Measurements from ENCODE around the gene RAPGEF1. TPM values are rescaled to one million over a fixed set of nuclear protein-coding genes. Genes with fewer than 3 reads are reported as not detected.

Gene RAPGEF1
- total RNA-seq, 1 donor from 2014 or later, result 32.1 TPM

DNA sequence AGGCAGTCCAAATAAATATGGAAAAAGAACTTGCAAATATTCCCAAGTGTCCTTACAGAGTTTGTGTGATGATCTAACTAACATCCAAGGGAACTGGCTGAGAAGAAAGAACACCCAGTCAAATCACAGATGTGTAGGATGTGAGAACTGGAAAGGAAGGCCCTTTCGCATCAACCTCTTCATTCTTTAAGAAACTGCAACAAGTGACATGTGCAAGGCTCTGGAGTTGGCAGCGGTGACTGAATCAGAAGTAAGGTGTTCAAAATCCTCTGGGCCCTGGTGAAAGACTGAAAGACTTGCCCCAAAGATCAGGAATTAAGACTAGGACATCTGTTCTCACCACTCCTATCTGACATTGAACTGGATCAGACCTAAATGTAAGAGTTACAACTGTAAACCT lies 88.7 kb downstream of the RAPGEF1 start:
- no peak for DNase-seq (ENCODE audit: low read depth in 2 of 2)

DNA sequence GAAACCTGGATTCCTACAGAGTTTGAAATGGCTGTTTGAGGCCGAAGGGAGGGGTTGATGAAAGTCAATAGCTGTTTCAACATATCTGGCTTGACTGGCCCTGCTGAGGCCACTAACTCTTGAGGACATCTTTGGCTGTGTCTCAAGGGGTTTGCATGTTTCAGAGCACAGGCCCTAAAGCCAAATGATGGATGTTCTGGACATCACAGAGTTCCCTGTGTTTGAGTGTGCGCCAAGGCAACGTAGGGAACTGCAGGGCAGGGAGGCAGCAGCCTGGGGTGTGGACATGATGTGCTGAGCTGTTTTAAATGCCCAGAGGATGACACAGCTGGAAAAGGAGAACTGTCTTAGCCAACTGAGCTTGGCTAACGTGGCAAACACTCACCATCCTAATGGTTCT lies 89.6 kb downstream of the RAPGEF1 start:
- DNase-seq (ENCODE audit: low read depth in 2 of 2), result no peak

DNA sequence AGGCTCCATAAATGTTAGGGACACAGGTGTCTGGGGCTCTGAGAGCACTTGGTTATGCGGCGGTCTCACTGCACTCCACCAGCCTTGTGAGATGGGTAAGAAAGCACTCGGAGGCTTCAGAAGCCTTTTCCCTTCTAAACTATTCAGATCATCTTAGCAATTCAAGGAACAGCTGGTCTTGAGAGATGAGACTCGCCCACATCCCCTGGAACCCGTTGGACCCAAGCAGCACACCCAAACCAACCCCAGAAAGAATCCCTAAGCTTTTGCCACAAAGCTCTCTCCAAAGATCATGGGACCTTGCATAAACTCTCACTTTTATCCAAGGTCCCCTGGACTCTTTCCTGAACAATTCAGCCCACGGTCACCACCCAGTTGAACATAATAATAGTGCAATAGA lies 90.2 kb downstream of the RAPGEF1 start:
- no peak for DNase-seq (ENCODE audit: low read depth in 2 of 2)

DNA sequence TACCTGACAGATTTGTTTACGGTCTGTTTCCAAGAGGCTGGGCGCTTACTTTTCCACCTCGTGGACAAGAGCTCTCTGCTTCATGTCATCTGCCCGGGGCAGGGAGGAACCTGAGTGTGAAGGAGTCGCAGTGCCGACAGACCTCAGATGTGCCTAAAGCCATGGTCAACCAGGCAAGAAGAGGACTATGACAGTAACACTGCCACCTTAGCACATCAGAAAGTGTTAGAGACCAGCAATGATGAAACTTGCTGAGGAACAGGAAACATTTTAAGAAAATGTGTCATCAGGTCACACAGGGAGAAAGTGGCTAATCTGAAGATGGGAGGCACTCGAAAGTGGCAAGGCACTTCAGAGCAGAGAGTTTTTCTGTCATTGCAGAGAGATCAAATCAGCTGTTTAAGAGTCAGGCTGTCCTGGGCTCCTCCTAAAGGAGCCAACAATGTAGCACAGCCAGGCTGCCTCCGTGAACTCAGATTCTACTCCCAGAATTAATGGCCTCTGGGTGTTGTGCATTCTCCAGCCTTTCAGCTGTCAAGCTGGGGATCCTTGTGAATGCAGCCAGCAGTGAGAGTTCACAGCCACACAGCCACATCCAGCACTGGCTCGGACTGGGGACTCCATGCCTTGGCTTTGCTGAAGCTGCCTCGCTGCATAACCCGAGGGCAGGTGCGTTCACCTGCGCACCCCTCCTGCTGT lies 94.6 kb downstream of the RAPGEF1 start:
- DNase-seq (ENCODE audit: low read depth in 2 of 2), result no peak

DNA sequence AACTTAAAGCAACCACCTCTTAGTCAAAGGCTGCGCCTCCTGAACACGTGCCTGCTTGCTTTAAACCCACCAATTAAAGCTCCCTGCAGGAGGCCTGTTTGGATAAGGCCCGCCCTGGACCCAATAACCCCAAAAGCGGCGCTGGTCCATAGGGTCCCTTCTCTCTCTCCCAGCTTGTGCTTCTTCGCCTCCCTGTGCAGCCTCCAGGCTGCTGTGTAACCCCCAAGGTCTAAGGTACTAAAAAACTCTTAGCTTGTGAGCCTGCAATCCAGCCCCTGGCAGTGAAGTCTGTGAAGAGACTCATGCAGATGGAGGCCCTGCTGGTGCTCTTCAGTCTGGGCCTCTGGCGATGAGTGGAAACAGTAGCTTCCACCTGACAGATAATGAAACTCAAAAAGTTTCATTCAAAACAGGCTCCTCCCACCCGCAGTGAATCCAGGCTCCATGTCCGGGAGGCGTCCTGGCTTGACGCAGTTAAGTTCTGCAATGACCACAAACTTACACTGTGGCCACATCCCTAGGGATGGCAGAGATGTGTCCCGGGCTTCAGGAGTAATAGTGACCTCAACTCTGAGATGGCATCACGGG lies 97.3 kb downstream of the RAPGEF1 start:
- DNase-seq (ENCODE audit: low read depth in 2 of 2), result no peak

DNA sequence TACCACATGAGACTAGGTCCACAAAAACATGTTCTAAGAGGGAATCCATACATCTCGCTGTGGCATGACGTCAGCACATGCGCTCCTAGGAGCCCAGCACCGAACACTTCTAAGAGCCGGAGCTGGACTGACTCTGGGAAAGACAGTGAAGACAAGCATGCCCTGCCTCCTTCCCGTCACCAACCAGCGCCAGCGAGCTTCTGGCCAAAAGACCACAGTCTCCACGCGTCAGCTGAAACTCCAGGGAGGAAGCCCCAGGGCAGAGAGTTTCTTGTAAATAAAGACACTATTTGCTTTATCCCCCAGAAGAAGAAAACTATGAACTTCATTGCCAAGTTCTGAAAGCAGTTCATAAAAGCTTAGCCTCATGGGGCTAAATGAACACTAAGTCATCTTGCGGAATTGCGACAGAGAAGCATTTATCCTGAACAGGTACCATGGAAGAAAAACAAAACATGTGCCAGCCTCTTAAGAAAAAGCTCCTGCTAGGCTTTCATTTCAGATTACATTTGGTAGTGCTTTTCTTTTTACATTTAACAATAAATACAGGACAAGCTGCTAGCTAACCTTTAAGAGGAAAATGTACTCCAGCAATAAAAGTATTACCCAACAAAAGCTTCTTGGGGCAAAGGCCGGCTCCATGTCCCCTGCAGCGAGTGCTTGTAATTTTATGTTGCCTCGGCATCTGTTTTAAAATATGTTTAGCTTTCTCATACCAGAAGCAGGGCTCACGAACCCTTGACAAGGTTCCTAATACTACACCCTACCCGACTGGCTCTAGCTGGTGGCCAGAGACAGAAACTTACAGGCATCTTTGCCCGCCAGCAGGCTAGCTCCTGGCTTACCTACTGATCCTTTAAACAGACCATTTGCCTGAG lies 98.0 kb downstream of the RAPGEF1 start:
- no peak for DNase-seq (ENCODE audit: low read depth in 2 of 2)

DNA sequence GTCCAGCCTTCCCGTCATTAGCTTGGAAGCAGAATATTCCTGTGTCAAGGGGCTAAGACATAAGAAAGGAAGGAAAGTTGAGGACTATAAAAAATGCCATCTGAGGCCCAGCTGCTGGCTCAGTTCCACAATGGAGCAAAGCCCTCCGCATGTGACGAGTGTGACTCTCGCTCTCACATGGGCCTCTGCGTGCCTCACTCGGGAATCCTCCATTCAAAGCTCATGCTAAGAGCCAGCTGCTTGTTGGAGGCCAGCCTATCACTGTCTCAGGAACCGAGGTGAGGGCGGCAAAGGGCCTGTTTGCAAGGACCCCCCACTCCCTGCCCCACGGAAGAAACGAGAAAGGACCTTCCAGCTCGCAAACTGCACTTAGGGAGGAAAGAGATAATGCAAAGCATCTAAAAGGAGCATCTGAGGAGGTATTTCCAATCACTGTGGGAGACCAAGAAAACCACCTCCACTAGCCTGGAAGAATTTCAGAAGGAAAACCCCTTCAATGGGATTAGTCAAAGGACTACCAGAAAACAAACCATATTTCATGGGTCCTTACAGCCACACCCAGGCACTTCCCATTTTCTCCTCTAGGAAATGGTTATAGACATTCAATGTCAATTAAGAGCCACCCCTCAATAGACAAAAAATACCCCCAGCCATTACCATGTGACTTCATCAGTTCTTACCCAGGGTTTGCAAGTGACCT lies 99.3 kb downstream of the RAPGEF1 start:
- peak in 1 of 2 donors; percentile 70 for DNase-seq (ENCODE audit: low read depth in 2 of 2)

DNA sequence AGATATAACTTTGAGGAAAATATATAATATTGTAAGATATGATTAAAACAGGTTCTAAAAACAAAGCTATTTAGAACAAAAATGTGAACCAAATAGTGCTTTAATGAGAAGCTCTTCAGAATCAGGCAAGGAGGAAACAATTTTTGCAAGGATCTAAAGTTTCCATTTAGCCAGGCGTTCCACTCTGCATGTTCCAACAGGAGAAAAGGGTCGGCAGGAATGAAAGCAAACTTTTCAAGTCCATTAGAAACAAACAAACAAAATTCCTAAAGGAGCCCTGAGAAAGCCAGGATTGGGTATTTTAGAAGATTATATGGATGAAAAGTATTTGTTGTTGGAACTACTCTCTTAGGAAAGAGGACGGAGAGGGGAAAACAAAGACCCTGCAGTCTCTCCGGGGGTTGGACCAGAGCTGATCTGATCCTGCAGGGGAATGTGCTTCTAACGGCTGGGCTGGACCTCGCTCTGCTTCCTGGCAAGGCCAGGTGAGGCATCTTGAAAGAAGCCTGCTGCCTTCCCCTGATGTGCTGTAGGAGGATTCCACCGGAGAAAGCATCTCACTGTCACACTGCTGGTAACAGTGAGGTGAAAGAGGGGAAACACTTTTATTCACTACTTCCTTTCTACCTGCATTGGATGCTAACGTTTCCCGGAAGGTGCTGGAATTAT lies 100.0 kb downstream of the RAPGEF1 start:
- DNase-seq (ENCODE audit: low read depth in 2 of 2), result no peak

DNA sequence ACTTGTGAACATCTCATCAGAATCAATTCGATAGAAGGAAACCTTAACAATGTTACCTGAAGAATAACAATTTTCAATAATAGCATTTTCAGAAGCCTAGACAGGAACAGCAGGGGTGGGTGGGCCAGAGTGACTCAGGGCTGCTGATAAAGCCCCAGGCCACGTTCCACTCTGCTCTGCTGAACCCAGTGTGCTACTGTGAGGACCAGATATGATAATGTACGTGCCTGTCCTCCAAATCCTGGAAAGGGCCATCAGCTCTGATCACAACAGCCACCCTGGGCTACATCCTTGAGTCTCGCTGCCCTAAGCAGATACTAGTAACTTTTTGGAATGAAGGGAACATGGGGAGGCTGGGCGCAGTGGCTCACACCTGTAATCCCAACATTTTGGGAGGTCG lies 103.3 kb downstream of the RAPGEF1 start:
- DNase-seq (ENCODE audit: low read depth in 2 of 2), result peak in 1 of 2 donors; percentile 14

DNA sequence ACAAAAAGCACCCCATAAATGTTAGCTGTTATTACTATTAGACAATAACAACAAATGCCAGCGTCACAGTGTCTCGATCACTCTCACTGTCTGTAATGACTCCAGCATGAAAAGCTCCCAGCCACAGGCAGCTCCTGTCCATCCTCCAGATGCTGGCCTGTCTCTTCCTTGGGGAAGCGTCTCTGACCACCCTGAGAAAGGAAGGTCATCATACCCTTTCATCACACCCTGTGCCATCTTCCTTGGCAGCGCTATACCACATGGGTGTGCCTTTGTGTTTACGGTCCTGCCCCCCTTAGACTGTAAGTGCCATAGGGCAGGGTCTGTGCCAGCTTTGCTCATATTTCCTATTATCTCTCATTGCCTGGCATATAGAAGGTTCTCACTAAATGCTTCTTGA lies 104.0 kb downstream of the RAPGEF1 start:
- peak in 1 of 2 donors; percentile 19 for DNase-seq (ENCODE audit: low read depth in 2 of 2)

DNA sequence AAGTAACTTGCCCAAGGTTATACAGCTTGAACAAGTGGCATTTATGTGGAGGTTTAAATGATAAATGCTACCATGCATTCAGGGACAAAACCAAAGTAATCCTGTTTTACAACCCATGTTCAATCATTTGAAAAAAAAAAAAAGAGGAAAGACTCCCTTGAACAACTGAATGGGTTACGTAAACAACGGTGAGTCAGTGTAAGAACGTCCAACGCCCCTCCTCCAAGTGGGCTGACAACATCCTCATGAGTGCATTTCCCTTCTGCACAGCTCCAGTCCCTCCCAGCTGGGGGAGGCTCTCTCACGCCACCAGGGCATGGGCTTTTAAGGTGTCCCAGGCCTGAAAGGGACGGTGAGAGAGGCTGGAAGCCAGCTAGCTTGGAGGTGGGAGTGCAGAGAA lies 104.6 kb downstream of the RAPGEF1 start:
- peak; percentile 88 to 99 for DNase-seq (ENCODE audit: low read depth in 2 of 2)

DNA sequence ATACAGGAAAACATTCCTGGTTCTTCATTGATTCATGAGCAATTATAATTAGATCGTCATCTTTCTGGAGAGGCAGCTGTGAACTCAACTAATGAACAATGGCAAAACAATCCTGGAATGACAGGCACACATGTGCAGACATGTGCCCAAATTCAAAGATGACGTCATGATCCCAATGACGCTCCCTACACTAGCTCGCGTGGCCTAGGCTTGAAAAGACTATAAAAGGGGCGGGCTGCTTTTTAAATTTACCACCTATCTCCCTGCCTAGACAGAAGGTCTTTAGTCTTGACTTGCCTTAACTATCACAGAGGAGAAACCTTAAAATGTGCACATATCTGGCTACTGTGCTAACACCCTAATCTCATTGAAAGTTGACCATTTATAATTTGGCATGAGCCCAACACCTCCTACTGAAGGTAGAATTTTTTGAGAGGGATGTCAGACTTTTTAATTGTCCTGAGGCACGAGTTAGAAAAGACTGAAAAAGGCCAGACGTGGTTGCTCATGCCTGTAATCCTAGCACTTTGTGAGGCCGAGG lies 106.3 kb downstream of the RAPGEF1 start:
- no peak for DNase-seq (ENCODE audit: low read depth in 2 of 2)

DNA sequence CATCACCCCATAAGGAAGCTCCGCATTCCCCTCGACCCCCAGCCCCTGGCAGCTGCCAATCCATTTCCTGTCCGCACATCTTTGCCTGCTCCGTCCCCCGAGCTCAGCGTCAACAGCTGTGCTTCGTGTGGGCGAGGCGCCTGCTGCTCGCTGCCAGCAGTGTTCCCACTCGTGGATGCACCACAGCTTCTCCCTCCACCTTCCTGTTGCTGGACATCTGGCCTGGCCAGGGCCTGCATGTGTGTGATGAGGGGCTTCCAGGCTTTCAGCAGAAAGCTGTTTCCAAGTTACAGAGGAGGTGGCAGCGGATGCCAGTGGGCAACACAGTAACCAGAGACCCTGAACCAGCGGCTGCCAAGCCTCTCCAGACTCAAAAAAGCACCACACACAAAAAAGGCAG lies 108.6 kb downstream of the RAPGEF1 start:
- no peak for DNase-seq (ENCODE audit: low read depth in 2 of 2)

DNA sequence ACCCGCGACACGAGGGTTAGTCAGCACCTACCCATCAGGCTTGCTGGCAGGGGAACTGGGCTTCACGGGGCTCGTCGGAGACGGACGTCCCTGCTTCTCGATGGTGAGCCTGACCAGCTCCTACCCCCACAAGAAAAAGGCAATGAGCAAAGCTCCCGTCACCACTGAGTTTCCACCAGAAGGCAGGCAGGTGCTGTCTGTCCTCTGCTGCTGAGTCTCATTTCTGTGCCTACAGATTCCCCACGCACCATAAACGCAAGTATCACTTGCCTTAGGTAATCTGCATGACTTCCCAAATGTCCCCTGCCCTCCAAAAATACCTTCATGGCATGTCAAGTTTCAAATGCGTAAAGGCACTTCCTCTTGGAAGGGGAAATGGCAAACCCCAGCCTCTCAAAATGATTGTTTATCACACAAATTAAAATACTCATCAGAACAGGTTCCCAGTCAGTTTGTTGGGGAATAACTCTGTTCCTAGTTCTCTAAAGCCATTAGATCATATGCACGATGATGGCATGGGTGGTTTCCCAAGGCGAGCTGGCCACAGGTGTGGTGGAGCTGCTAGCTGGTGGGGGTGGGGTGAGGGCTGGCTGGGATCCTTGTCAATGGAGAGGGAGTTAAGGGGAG lies 109.6 kb downstream of the RAPGEF1 start:
- DNase-seq (ENCODE audit: low read depth in 2 of 2), result no peak

DNA sequence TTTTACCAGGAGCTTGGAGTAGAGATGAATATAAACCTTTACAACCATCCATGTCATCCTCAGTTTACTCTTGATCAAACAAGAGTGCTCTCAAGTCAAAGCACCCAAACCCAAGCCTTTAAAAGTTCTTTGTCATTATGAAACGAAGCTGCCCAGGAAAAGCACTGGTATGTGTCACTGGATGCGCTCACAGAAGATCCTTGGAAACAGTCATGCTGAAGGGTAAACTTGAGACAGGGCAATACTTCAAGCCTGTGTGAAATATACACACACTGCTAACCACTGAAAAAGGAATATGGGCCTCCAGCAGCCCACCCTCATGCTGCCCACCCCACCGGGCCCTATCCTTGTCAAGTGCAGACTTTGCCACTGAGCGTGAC lies 110.1 kb downstream of the RAPGEF1 start:
- DNase-seq (ENCODE audit: low read depth in 2 of 2), result no peak

DNA sequence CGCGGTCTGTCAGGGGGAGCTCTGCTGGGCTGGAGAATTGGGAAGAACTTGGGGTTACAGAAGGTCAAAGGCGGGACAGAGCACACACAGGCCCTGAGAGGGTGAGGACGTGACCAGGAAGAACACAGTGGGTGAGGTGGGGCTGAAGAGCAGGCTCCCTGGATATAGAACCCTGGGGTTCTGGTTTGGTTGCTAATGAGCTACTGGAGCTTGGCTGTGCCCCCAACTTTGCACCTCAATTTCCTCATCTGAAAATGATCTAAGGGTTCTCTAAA lies 110.7 kb downstream of the RAPGEF1 start:
- no peak for DNase-seq (ENCODE audit: low read depth in 2 of 2)

DNA sequence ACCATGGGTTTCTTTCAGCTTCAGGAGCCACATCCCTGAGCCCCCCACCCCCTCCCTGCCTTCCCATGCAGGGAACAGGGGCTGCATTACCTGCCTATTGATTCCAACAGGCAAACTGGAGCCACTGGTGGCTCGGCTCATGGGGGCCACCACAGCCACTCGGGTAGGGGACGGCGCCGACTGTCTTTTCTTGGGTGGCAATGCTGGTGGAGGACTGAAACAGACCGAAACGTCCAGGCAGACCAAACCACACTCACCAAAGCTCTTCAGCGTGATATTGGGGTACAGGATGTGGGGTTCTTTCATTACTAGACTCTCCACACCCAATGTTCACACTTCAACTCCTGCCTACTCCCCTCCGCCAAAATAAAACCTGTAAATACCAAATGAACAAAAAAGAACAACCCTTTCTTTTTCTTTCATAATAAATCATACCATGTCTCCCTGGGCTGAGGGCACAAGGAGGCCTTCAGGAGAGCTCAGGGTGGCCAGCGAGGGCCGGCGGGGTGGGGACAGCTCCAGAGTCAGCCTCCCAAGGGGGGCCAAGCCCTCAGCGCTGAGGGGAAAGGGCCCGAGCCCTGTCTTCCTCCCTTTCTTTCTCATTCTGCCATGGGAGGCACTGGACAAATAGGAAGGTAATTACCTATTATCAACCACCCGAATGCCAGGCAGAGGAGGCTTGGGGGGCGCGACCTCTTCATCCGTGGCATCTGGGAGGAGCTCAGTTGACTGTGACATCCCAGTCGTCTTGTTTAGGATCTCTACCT lies 111.2 kb downstream of the RAPGEF1 start:
- no peak for DNase-seq (ENCODE audit: low read depth in 2 of 2)

DNA sequence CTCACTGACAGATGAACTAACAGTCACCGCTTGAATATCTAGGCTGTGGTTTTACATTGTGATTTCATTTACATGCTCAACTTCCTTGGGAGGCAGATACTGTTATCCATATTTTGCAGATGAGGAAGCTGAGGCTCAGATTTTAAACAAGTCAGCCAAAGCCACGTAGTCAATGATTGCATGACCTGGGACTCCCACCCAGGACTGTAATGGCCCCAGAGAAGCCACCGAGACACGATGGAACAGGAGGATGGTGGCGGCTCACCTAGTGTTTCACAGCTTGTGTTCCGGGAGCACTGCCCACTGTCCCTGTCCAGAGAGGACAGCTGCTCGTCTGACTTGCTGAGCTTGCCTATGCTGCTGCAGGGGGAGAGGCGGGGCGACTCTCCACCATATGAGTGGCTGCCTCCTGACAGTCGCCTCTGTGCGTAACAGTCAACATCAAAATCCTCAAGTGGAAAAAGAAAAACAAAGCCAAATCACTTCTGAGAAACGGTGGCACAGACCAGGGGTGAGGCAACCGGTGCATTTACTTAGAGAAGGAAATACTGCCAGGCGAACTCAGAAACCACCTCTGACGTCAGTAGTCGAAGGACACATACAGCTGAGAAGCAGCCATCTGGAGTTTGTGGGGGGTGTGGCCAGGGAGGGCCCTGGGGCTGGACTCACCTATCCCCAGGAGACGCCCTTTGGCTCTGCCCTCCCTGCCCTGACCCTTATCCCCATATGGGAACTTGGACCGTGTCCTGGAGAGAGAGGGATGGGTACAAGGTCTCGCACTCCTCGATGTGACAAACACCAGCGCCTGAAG lies 112.0 kb downstream of the RAPGEF1 start:
- no peak for DNase-seq (ENCODE audit: low read depth in 2 of 2)

DNA sequence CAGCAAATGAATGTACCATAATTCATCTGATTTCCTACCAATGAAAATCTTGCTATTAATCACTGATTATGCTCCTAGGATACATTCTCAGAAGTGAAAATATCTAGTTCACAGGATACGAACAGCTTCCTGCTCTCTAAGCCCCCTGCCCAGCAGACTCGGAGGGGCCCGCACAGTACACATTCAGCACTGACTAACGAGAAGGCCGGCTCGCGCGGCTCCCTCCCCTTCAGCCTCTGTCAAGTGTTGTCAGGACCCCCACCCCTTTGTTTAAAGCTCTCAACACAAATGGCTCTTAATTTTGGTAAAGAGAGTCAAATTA lies 112.6 kb downstream of the RAPGEF1 start:
- no peak for DNase-seq (ENCODE audit: low read depth in 2 of 2)
